ENCODE data around the gene RAG2.

GRCh38 chr11:36615826-36616225 lies 17.8 kb upstream of the RAG2 start:
- TF ChIP-seq POLR2A (IDR thresholded peaks at IDR 0.05; ENCODE audit: low read depth, low read length), result no peak
- no peak for TF ChIP-seq POLR2AphosphoS5 (IDR thresholded peaks at IDR 0.05; ENCODE audit: low read depth, low read length)
- TF ChIP-seq TAF1 (IDR thresholded peaks at IDR 0.05; ENCODE audit: low read depth, low read length), result no peak
- no peak for TF ChIP-seq POU2F2 (IDR thresholded peaks at IDR 0.05; ENCODE audit: low read depth, low read length)
- no peak for TF ChIP-seq PAX5 (IDR thresholded peaks at IDR 0.05; ENCODE audit: insufficient read depth, low read length, severe bottlenecking)
- TF ChIP-seq SPI1 (IDR thresholded peaks at IDR 0.05; ENCODE audit: low read depth, low read length), result no peak

All from GM12891 (cell line).